Heart right ventricle (tissue), 16 donors: ENCODE results near the gene KCTD1. TPM values are rescaled to one million over a fixed set of nuclear protein-coding genes. Genes with fewer than 3 reads are reported as not detected.
A peak's percentile ranks its signal among the peaks of the same experiment; 100 is the strongest.

Source experiments
- ATAC-seq, 8 donors: fragments of 200-7000 bp; cut with Tn5 transposase; one replicate each; pipeline ENCODE4 v1.9.1; 2020; ENCODE audit warnings: mild to moderate bottlenecking in 8 of 8, moderate library complexity in 8 of 8, moderate number of reproducible peaks in 1 of 8
- DNase-seq, 2 donors: peaks; one replicate each; pipeline ENCODE4 v3.0.0-alpha.2; 2020
- H3K27ac ChIP-seq, 10 donors: fragments of 200-600 bp; sonication (generic) in 2 of 10; one replicate each; pipeline versions ENCODE4 v1.5.0 to v1.8.0; 2020 to 2022; ENCODE audit warnings: mild to moderate bottlenecking in 3 of 10
- H3K27me3 ChIP-seq, 7 donors: fragments of 200-600 bp; one replicate each; pipeline ENCODE4 v1.8.0; 2021 to 2022; ENCODE audit warnings: mild to moderate bottlenecking in 2 of 7
- H3K36me3 ChIP-seq, 9 donors: fragments of 200-600 bp; sonication (generic) in 1 of 9; one replicate each; pipeline versions ENCODE4 v1.5.0 to v1.8.0; 2020 to 2022; ENCODE audit warnings: mild to moderate bottlenecking in 2 of 9
- H3K4me1 ChIP-seq, 9 donors: fragments of 200-600 bp; sonication (generic) in 1 of 9; one replicate each; pipeline versions ENCODE4 v1.5.0 to v1.8.0; 2020 to 2022; ENCODE audit warnings: mild to moderate bottlenecking in 4 of 9
- H3K4me3 ChIP-seq, 10 donors: fragments of 200-600 bp; sonication (generic) in 2 of 10; one replicate each; pipeline versions ENCODE4 v1.5.0 to v1.8.0; 2020 to 2022; ENCODE audit warnings: mild to moderate bottlenecking in 7 of 10, moderate library complexity in 2 of 10
- H3K9me3 ChIP-seq, 11 donors: fragments of 200-600 bp in 10 of 11; sonication (generic) in 2 of 11; one replicate each; pipeline versions ENCODE4 v1.5.0 to v1.8.0; 2013 to 2022; ENCODE audit warnings: mild to moderate bottlenecking in 2 of 11, control low read depth in 1 of 11, moderate library complexity in 1 of 11
- CTCF ChIP-seq, 9 donors: fragments of 200-600 bp; sonication (generic) in 2 of 9; IDR thresholded peaks; one replicate each; pipeline versions ENCODE4 v1.5.0 to v1.8.0; 2021 to 2022; ENCODE audit warnings: antibody characterized with exemption in 9 of 9, mild to moderate bottlenecking in 5 of 9, moderate library complexity in 1 of 9
- WGBS, 2 donors: extraction: QIAGEN DNeasy Blood & Tissue Kit; methylation state at CpG; one replicate each; pipeline ENCODE4 v1.1.7; 2013; ENCODE audit warnings: inconsistent platforms in 1 of 2; 5-methylcytosine and 5-hydroxymethylcytosine counted together
- intact Hi-C, 10 donors: fragments of 100-400 bp; cut with DNase I; formaldehyde crosslinking; loops; one replicate each; pipeline versions ENCODE4 v1.11.1 to v1.14.2; 2022
- long read RNA-seq, 3 donors: library from polyadenylated mRNA; unstranded; transcript quantifications; one replicate each; pipeline ENCODE4 v2.0.0, GENCODE V29; 2020 to 2021
- polyA plus RNA-seq, 2 donors: library from polyadenylated mRNA; stranded (reverse); fragments of 200-250 nt; gene quantifications; one replicate each; pipeline ENCODE4 v1.2.3, GENCODE V29; 2013
- total RNA-seq, 10 donors: library from RNA; stranded (reverse); fragmentation: NEBNext Ultra II Directional in 3 of 10; extraction: Animal tissue kit (Norgen Biotek cat#: 25700) in 3 of 10; gene quantifications; one replicate each; pipeline versions ENCODE4 v1.2.1 to v1.2.4, GENCODE V29; 2021 to 2023
- donor health status: Arrhythmogenic right ventricular cardiomyopathy.
- donor health status: ischemic (EF 13 %, LVEDD 7.1; RV severe dilation, severe dysfunction).
- donor health status: healthy with polysubstance abuse.
- donor health status: DM: no; HTN: yes; CAD: no.
- donor health status: DM: no; HTN: no; CAD: no.
- donor health status: ischemic (EF 25% LVEDD 6.9; RV normal size, moderate dysfunction).
- donor health status: ischemic (EF 25% LVEDD 5.7; RV mildly dilated, moderate dysfunction).
- donor health status: healthy.
- donor health status: DM: yes; HTN: yes; CAD: no.
- donor health status: Ischemic cardiomyopathy.
- donor health status: ischemic (EF 35%, LVEDD 5.7; RV mildly dilated, moderate dysfunction).
- donor health status: nonischemic (EF 11% LVEDD 7.7; RV severe dilation, severe dysfunction).
- donor health status: DM: yes; HTN: yes; CAD: no.
- donor health status: PGD.
- donor health status: ischemic (EF 29% LVEDD 5.4; RV normal size, mild dysfunction).
- donor health status: nonischemic (EF 23%, LVEDD 6.1; RV moderate dilation, normal function).

The KCTD1 gene
- total RNA-seq (10 to 100 TPM in 7 of 10 donors, 1 to 10 TPM in 3; 7.5 to 16.7 (median 11.5) TPM), polyA plus RNA-seq (1 to 10 TPM; 8.1 to 8.9 TPM)
- long read RNA-seq, donor 1, partial matches to known transcripts: 0 of 3 reads
- long read RNA-seq, donor 1, other reads (novel, unspliced or antisense): 1 of 3 reads
- long read RNA-seq, donor 2, partial matches to known transcripts: 0 of 6 reads
- long read RNA-seq, donor 2, other reads (novel, unspliced or antisense): 4 of 6 reads
- long read RNA-seq, donor 3, partial matches to known transcripts: 2 of 9 reads
- long read RNA-seq, donor 3, other reads (novel, unspliced or antisense): 3 of 9 reads

GRCh38 chr18:26548415-26549262 lies at the start of gene KCTD1:
Gene KCTD1 (minus strand): TSS chr18:26548553. CDS start chr18:26548536, 17 bp downstream.
- Histone ChIP-seq H3K27ac (peak within 1 kb of the TSS; percentile 20 to 84 (median 72)), H3K4me3 (peak within 1 kb of the TSS; percentile 55 to 86 (median 75)), H3K27me3 (peaks cover 0 to 68% (median 21%) of the 10 kb centered on the region in 7 donors), H3K4me1 (peaks cover 10 to 66% (median 51%) of the 10 kb centered on the region in 9 donors), H3K9me3 (no peaks in the 10 kb centered on the region), H3K36me3 (no peaks in the 10 kb centered on the region)
- no peak for TF ChIP-seq CTCF (IDR thresholded peaks at IDR 0.05)
- intact Hi-C loops: loop anchor here in 4 of 10 donors (5.0 to 10.0 kb wide), 5 partner anchors 106 to 164 kb away; no protein-coding TSS in a partner anchor
- WGBS, 2 donors: 1% methylated on average over 85 to 88 of the region's 88 CpGs
- peak; percentile 76 to 77 for DNase-seq
- peak; percentile 62 to 82 (median 72) for ATAC-seq

GRCh38 chr18:26593365-26594320 lies 45.3 kb upstream of the KCTD1 start:
- Histone ChIP-seq H3K9me3 (peaks cover 0 to 2% (median 0%) of the 10 kb centered on the region in 11 donors), H3K27ac (no peak overlapping the region), H3K27me3 (no peaks in the 10 kb centered on the region), H3K4me1 (no peaks in the 10 kb centered on the region), H3K36me3 (no peaks in the 10 kb centered on the region), H3K4me3 (no peak overlapping the region)
- intact Hi-C loops: no loop called here
- 65 to 80% methylated on average over 2 of the region's 2 CpGs for WGBS, 2 donors
- ATAC-seq (no peak), DNase-seq (no peak)
- no peak for TF ChIP-seq CTCF (IDR thresholded peaks at IDR 0.05)

GRCh38 chr18:26584745-26585144 lies 36.4 kb upstream of the KCTD1 start:
- TF ChIP-seq CTCF (IDR thresholded peaks at IDR 0.05): no peak
- ATAC-seq: no peak
- Histone ChIP-seq H3K4me1 (no peaks in the 10 kb centered on the region), H3K36me3 (no peaks in the 10 kb centered on the region), H3K27ac (no peak overlapping the region), H3K4me3 (no peak overlapping the region), H3K9me3 (peaks cover 0 to 5% (median 0%) of the 10 kb centered on the region in 11 donors), H3K27me3 (no peaks in the 10 kb centered on the region)
- intact Hi-C loops: no loop called here
- no peak for DNase-seq
- WGBS, 2 donors: 84 to 94% methylated on average over 6 of the region's 6 CpGs
